NCI-H2107 (cell line): ENCODE results near the gene FRMD4B.
"Not testable (repeated sequence)": the region's sequence is repeated elsewhere in the genome, so short reads cannot be mapped to it uniquely, and the experiment has no call there.

Source experiments
- DNase-seq: peaks from one replicate; lab custom pipeline; 2025; lab: John Stamatoyannopoulos, UW

The FRMD4B gene

DNA sequence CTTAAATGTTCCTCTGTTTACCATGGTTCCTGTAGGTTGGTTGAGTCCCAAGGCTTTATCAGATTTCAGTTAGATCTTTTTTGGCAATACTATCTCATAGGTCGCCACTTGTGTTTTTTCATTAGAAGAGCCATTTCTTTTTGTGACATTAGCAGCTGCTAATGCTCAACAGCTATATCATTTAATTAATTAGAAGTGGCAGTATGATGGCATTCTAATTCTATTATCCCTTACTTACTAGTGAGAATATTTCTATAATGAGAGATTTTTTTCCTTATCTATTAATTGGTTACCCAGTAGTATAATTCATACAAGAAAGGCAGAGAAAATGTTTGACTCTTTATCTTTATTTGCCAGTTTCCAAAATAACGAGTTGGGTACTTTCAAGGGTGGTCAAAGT is 25.2 kb downstream of the FRMD4B start:
- no peak for DNase-seq

DNA sequence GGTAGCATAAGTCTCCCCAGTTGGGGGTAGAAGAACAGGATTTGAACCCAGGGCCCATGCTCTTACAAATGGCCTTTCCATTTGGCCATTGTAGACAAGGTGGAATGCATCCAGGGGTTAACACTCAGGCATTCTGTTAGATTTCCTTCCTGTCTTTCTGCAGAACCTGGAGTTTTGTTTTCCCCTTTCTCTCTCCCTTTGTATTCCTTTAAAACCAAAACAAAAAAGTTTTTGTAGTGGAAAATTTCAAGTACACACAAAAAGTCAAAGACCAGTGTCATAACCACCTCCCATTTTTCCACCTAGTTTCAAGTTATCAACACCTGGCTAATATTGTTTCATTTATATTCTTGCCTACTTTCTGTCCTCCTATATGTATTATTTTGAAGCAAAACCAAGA is 26.0 kb downstream of the FRMD4B start:
- DNase-seq, result no peak

DNA sequence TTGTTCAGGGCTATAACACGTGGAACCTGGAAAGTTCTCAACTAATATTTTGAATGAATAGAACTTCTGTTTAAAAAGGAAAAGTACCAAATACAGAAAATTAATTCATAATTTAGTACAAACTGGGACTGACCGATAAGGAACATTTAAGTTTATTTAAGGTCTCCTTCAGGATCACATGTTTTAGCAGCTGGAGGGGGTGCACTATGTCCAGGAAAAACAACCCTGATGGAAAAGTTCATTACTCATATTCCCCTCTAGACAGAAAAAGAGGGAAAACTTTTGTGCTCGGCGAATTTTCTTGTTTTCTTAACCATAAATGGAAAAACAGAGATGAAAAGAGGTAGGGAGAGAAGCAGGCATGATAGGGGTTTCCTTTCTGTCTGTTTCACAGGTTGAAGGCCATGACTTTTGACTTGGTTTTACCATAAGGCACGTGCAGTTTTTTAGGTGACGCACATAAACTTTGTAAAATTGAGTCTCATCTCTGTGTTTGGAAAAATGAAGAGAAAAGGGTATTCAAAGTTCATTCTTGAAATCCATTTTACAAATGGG is 26.5 kb downstream of the FRMD4B start:
- no peak for DNase-seq

DNA sequence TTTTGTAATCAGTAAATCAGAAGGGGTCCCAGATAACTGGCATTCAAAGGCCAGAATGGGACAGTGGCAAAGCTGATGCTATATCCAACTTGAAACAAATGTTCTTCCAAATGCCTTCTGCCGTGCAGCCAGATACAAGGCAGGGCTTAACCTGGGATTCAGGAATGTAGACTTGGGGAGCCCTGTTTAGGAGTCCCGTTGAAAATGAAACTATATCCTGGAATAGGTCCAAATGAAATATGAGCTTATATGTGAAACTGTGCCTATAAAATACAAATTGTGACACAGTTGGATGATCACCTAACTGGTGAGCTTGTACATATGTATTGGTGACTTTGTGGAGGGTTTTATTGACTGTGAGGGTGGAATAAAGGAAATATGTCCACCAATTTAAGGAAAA is 28.7 kb downstream of the FRMD4B start:
- DNase-seq, result no peak

DNA sequence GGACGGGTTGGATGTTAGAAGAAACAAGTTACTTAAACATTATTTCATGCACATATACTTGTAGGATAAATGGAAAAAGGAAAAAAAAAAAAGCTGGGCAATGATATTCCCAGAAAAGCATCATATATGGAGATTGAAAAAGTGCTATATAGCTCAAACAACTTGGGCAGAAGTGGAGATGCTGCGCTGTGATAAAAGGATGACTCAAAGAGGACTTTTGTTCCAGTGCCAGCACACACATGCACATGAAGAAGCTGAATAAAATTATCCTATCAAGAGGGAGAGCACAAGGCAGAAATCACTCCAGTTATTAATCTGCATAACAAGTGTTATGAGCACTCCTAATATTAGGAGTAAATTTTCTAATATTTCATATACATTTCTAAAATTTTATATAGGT is 30.9 kb downstream of the FRMD4B start:
- DNase-seq, result no peak

DNA sequence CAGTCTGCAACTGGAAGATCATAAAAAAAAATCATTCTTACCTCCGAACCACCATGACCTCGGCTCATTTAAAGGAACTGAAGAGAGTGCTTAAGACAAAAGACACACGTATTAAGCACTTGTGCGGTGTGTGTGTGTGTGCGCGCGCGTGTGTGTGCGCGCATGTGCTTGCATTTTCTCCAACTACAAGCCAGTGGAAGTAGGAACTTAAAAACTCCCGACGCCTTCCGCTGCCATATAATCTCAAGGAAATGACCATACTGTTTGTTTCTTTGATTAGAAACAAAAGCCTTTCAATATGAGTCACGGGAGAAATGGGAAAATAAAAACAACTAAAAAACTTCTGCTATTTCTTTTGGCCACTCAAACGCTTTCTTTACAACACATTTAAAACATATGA is 32.4 kb downstream of the FRMD4B start:
- DNase-seq, result no peak

DNA sequence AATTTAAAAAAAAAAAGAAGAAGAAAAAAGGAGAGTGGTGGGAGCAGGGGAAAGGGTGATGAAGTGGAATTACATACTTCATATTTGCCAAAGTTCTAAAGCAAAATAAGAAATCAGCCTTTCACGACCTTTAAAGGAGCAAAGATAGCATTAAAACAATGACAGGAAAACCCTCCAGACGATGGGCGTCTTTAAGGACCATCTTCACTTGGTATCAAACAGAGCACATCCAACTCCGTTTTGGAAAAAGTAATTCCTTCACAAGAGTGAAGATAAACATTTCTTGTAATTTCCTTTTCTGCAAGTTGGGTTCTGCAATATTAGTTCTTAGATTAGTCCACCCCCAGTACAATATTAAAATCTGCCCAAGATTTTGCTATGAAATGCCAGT is 32.8 kb downstream of the FRMD4B start:
- DNase-seq, result no peak

DNA sequence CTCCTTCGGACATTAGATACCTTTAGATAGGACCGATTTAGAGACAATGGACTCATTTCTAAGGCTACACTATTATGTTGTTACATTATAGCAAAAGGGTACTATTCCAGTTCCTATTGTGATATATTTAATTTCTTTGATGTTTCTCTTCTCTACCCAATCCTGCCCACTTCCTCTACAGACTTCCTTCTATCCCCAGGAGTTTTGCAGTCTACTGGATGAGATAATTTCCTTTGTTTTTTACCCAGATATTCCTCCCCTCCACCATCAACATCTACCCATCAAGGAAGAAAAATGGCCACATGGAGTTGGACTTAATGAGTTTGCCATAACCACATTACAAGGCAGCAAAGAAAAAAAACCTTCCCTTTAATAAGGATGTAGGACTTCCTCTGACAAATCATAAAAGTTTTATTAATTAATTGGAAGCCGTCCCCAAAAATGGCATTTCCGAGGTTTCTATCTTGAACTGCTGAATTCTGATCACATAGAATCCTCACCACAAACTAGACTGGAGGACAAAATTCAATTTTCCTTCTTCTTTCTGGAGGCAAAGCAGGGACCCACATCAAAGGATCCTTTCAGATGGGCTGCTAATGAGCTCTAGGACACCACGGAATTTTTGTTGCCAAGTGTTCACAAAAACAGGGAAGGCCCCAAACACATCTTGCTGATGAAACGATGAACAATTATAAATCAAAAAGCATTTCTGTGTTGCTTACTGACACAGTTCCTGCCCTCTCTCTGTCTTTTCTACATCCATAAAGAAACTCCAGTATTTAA is 33.4 kb downstream of the FRMD4B start:
- DNase-seq, result no peak

DNA sequence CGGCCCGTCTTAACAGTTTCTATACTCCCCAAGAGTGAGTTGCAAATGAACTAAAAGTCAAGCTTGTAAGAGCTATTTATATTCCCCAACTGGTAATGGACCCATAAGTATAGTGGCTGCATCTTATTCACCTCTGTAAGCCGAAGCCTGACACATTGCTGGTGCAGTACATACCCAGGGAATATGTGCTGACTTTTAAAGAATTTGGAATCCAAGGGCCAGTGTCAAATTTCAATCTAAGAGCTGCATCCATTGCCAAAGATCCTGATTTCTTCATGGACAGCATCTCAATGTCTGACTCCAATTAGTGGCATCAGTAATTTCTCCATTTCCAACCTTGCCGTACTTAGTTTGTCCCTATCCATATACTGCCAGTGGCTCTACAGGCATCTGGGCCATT is 42.0 kb downstream of the FRMD4B start:
- no peak for DNase-seq

DNA sequence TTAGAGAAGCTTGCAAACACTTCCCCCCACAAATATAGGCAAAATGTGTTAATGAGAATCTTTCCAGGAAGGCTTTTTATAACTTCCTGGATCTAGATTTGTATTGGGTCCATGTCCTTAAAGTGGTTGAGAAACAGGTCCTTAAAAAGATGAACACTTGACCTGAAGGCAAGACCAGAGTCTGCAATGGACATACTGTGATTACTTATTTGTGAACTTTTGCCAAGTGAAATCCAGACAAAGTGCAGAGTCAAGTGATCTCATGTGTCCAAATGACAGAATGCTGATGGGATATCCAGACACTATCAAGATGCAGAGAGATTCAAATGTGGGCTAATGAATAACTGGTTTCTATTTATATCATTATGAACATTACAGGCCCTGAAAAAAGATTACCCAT is 43.8 kb downstream of the FRMD4B start:
- DNase-seq, result no peak

DNA sequence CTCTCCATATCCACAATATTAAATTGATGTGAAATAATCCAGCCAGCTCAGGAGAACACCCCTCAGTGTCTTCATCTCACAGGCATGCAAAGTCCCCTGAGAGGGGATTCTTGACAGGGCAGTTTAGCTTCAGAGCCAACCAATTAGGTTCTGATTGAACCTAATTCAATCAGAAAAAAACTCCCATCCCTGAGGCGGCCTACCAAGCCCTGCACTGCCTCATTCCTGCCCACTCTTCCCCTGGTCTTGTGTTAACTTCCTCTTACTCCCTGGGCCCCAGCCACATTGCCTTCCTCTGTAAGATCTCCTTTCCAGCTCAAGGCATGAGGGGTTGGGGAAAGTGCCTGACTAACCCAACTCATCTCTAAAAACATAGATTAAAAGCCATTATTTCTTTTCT is 46.1 kb downstream of the FRMD4B start:
- no peak for DNase-seq

DNA sequence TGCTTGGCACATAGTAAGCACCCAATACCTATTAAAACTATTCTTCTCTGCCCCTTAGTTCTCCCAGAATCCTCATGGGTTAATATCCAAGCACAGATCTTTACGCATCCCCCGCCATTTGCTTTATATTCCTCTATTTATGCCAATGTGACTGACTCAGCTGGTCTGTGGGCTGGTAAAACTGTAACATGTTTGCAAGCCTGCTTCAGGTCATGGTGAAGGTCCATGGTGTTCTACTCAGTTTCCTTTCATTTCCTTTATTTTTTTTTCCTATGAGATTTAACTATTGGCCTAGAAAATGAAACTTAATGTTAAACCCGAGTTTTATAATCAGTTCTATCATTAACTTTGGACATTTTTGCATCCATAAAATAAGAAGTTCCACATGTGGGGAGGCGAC is 47.0 kb downstream of the FRMD4B start:
- DNase-seq, result no peak

DNA sequence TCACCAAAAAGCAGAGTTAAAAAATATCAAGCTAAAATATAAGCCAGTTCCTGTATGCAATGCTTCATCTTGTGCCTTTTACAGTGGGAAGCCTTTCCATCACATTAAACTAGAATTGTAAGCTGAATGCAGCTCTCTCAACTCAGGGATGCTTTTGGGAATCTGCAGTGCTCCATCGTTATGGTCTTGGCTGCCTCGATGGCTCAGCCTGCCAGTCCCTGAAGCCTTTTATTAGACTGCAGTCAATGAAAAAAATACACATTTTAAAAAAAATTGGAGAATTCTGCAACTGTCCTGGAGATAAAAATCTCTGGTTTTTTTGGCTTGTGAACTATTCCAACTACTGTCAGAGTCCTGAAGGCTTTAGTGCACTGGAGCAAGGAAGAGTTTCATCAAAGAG is 53.0 kb downstream of the FRMD4B start:
- DNase-seq, result no peak

DNA sequence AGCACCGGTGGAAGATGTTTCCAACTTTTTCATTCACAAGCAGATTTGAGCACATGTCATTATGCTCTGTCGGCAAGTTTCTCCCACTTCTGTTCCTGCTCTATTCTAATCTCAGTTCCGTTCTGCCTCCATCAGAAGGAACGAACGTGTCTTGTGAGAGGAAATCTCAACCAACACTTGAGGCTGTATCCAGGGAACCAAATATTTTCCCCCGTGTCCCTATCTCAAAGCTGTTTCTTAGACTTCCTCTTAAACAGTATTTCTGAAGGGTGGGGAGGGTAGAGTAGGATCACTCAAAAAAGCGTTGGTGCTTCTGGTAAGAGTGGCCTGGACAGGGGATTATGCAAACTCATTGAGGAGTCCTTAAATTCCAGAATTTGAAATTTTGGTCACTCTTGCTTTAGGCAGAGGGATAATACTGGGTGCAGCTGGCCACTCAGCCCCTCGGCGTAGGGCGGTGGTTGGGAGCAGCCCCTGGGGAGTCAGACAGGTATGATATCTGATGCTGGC is 54.9 kb downstream of the FRMD4B start:
- DNase-seq, result no peak

DNA sequence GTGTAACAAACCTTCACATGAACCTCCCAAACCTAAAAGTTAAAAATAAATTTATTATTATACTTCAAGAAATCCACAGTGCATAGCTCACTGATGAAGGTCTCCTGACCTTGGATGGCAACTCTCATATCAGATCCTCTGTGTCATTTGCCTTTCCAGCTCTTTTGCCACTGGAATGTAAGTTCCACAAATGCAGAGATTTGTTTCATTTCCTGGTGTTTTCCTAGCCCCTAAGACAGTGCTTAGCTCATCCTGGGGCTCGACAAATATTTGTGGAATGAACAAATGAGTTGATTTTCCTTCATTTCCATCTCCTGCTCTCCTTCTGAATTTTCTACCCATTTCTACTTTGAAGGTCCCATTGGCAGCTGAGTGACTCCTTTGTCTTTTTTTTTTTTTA is 56.0 kb downstream of the FRMD4B start:
- no peak for DNase-seq

DNA sequence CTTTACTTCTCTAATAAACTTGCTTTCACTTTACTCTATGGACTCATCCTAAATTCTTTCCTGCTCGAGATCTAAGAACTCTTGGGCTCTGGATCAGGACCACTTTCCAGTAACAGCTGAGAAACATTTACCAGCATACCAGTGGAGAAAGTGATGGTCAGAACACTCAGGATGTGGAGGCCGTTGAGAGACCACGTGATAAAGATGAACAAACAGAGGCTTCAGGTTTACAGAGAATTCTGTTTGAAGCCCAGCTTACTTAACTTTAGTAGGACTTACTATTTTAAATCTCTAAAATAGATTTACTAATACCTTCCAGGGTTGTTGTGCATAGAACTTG is 57.0 kb downstream of the FRMD4B start:
- no peak for DNase-seq

DNA sequence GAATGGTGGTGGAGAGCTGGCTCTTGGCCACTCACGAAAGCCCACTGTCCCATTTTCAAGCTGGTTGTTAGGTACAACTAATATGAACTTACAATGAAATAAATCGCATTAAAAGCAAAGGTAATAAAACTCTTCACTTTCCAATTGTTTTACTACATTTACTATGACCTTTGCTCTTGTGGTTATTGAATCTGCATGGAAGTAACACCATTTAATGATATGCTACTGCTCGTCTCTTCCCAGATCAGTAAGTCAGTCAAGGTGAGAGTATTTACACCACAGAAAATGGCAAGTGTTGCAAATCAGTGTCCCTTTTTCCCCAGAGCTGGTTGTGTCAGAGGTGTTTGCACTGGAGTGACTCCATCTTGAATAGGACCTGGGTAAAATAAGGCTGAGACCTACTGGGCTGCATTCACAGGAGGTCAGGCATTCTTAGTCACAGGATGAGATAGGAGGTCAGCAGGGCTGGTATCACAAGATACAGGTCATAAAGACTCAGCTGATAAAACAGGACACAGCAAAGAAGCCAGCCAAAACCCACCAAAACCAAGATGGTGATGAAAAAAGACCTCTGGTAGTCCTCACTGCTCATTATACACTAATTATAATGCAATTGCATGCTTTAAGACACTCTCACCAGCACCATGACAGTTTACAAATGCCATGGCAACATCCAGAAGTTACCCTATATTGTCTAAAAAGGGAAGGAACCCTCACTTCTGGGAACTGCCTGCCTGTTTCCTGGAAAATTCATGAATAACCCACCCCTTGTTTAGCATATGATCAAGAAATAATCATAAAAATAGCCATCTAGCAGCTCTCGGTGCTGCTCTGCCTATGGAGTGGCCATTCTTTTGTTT is 57.6 kb downstream of the FRMD4B start:
- DNase-seq, result no peak

DNA sequence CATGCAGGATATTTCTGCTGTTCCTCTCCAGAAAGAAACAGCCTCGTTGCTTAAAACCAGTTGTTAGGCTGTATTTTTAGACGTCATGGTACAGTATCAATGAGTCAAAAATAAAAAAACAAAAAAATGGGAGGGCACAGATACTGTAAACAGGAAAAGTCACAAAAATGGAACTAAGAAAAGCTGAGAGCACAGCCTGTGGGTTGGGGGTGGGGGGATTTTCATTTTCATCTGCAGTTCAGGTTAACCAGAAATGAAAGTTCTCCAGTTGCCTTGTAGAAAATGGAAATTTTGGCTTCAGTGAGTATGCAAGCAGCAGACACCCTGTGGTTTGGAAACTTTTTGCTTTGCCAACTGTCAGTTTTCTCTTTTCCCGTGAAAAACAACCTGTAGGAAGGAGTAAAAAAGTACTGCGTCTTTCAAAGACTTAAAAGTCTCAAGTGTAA is 59.0 kb downstream of the FRMD4B start:
- DNase-seq, result no peak

DNA sequence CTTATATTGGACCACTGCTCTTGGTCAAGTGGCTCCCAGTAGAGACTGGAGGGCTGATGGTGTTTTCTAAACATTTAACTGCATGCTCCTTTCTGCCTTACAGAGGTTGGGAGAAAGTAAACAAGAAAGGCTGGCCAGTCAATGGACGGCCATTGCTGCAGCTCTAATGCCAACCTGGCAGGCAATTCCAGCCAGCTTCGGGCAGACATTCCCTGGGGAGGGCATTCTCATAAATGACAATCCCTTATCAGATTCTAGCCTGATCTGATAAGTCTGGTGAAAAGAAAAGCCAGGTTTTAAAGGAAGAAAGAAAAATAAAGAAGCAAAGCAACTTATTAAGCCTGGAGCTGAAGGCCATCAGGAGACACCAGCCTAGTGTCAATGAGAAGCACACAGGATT is 60.7 kb downstream of the FRMD4B start:
- no peak for DNase-seq

DNA sequence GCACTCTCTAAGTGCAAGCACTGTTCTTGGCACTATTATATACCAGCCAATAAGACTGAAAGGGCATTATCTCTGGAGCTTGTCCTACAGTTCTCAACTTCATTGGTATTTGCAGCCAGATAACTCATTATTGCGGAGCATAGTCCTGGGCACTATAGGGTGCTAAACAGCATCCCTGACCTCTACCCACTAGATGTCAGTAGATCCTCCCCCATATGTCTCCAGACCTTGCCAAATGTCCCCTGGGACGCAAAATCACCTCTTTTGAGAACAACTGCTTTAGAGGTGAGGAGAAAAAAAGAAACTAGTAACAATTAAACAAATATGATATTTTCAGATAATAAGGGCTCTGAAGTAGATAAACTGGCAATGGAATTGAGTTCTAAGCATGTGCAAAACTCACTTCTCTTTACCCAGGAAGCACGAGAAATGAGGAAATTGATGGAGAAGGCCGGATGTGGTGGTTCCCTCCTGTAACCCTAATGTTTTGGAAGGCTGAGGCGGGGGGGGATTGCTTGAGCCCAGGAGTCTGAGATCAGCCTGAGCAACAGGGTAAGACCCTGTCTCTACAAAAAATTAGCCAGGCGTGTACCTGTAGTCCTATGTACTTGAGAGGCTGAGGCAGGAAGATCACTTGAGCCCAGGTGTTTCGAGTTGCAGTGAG is 61.4 kb downstream of the FRMD4B start:
- DNase-seq, result no peak

DNA sequence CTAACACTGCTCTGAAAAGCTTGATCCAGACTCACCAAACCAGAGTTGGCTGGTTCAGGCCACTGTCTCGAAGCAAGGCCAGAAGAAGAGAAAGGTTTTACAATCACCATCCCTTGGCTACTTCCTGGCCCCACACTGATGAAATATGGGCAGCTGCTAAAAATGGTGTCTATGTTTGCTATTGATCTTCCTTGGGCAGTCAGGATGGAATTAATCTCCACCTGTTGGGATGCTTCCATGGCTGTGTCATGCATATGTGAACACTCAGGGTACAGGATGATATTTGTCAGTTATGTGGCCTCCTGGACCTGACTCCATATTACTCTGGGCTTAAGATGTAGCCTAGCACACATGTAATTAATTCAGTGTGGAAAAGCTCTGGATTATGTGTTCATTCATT is 61.9 kb downstream of the FRMD4B start:
- DNase-seq, result no peak

DNA sequence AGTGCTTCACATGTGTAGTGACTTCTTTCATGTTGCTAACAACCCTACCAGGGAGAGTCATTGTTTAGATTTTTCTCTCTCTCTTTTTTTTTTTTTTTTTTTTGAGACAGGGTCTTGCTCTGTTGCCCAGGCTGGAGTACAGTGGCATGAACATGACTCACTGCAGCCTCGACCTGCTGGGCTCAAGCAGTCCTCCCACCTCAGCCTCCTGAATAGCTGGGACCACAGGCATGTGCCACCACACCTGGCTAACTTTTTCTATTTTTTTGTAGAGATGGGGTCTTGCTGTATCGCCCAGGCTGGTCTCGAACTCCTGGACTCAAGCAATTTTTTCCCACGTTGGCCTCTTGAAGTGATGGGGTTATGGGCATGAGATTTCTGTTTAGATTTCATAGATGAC is 63.4 kb downstream of the FRMD4B start:
- DNase-seq, result not testable (repeated sequence)

DNA sequence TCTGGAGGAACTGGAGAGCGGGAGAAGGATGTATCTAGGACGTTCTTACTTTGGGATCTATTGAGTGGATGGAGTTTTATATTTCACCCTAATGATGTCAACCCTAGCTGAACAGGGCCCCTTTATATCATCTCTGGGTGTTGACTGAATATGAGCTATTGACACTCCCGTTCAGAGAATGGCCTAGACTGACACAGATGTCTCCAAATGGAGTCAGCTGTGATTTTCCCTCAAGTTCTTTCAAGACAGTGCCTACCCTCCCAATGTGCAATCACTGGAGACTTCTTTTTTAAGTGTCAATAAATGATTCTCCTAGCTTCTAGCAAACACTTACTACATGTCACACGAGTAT is 63.8 kb downstream of the FRMD4B start:
- no peak for DNase-seq
